K562 (cell line): ENCODE results near the gene SEC63. TPM values are rescaled to one million over a fixed set of nuclear protein-coding genes. Genes with fewer than 3 reads are reported as not detected.

Source experiments
- ATAC-seq: fragments of 200-7000 bp; cut with Tn5 transposase; 3 replicates; pipeline ENCODE4 v1.9.1; 2020; ENCODE audit warnings: moderate library complexity
- BruUV-seq: library from RNA; stranded (reverse); fragments of 400-500 nt; replicated peaks from 2 replicates; lab custom pipeline; 2021; lab: Mats Ljungman, UMichigan
- CTCF ChIA-PET: fragments of 300-600 bp; formaldehyde crosslinking; extraction: SDS; loops from one replicate; lab custom pipeline; 2021; ENCODE audit warnings: low intra/inter-chr PET ratio; lab: Yijun Ruan, JAX
- POLR2A ChIA-PET: fragments of 300-600, 350-650 bp; sonication (Branson Sonifier 250); formaldehyde crosslinking; extraction: SDS; loops from one replicate; lab custom pipeline; 2021; ENCODE audit warnings: antibody characterized with exemption, inconsistent platforms; lab: Yijun Ruan, JAX
- DNase-seq, 4 experiments: peaks; one replicate each; pipeline versions ENCODE4 v3.0.0 to v3.0.0-alpha.2; 2011 to 2018; ENCODE audit warnings: low spot score in 3 of 4, mixed read lengths in 3 of 4; ENCODE audit errors: extremely low read depth in 1 of 4
- FAIRE-seq: peaks from 2 replicates; lab custom pipeline; 2011; peaks lifted over from hg19 to GRCh38; lab: Jason Lieb, UNC
- H2AFZ ChIP-seq: 2 replicates; pipeline ENCODE4 v1.6.0; 2011; ENCODE audit warnings: low read depth, low read length, control low read depth, inconsistent platforms
- H3K27ac ChIP-seq: fragments of 200-600 bp; 3 replicates; pipeline ENCODE4 v1.8.0; 2011; ENCODE audit warnings: low read depth, mild to moderate bottlenecking, control low read depth, inconsistent platforms, low read length, moderate library complexity, mixed read lengths; ENCODE audit errors: extremely low read depth
- H3K27me3 ChIP-seq, 2 experiments: fragments of 300-600 bp in 1 of 2; 2 replicates in 1 of 2; 3 replicates in 1 of 2; pipeline versions ENCODE4 v1.6.0 to v1.8.0; 2011; ENCODE audit warnings: inconsistent platforms in 2 of 2, low read length in 2 of 2, mild to moderate bottlenecking in 1 of 2, mixed read lengths in 1 of 2, moderate library complexity in 1 of 2; ENCODE audit not compliant: control insufficient read depth in 2 of 2, insufficient read depth in 2 of 2
- H3K36me3 ChIP-seq: fragments of 300-600 bp; 3 replicates; pipeline ENCODE4 v1.8.0; 2011; ENCODE audit warnings: mild to moderate bottlenecking, low read length, inconsistent platforms; ENCODE audit not compliant: control insufficient read depth, insufficient read depth
- H3K4me1 ChIP-seq, 2 experiments: fragments of 200-600 bp in 1 of 2; replicated peaks in 1 of 2; 2 replicates in 1 of 2; 3 replicates in 1 of 2; pipeline versions ENCODE4 v1.5.1 to v1.8.0; 2011; ENCODE audit warnings: inconsistent platforms in 2 of 2, low read length in 2 of 2, mild to moderate bottlenecking in 1 of 2, mixed read lengths in 1 of 2, moderate library complexity in 1 of 2; ENCODE audit not compliant: control insufficient read depth in 2 of 2, insufficient read depth in 2 of 2
- H3K4me2 ChIP-seq: 2 replicates; pipeline ENCODE4 v1.6.1; 2011; ENCODE audit warnings: low read length, control low read depth, inconsistent platforms, mixed read lengths; ENCODE audit not compliant: insufficient read depth
- H3K4me3 ChIP-seq: fragments of 200-600 bp; sonication (generic), shearing (Covaris generic); 2 replicates; pipeline ENCODE4 v1.5.1; 2016; ENCODE audit warnings: control low read depth, inconsistent platforms
- H3K79me2 ChIP-seq: fragments of 200-600 bp; 3 replicates; pipeline ENCODE4 v1.8.0; 2011; ENCODE audit warnings: low read length, inconsistent platforms; ENCODE audit not compliant: control insufficient read depth, insufficient read depth
- H3K9ac ChIP-seq, 2 experiments: 2 replicates each; pipeline versions ENCODE4 v1.6.0 to v1.6.1; 2011; ENCODE audit warnings: low read depth in 2 of 2, low read length in 2 of 2, control low read depth in 1 of 2, inconsistent platforms in 1 of 2, mild to moderate bottlenecking in 1 of 2, mixed read lengths in 1 of 2; ENCODE audit not compliant: insufficient read depth in 1 of 2
- H3K9me1 ChIP-seq: one replicate; pipeline ENCODE4 v1.6.0; 2011; ENCODE audit warnings: inconsistent platforms, mild to moderate bottlenecking, low read length, moderate library complexity; ENCODE audit not compliant: control insufficient read depth, insufficient read depth
- H3K9me3 ChIP-seq: replicated peaks from 2 replicates; pipeline ENCODE4 v1.5.1; 2011; ENCODE audit warnings: low read depth, low read length, inconsistent platforms; ENCODE audit not compliant: control insufficient read depth, insufficient read depth
- H4K20me1 ChIP-seq: replicated peaks from 2 replicates; pipeline ENCODE4 v1.6.1; 2011; ENCODE audit warnings: low read length, inconsistent platforms, mixed read lengths; ENCODE audit not compliant: control insufficient read depth, insufficient read depth
- DEAF1 ChIP-seq: fragments of 450-650 bp; formaldehyde crosslinking; IDR thresholded peaks from 2 replicates; pipeline ENCODE4 v1.4.0; 2020; ENCODE audit warnings: mild to moderate bottlenecking, moderate library complexity
- EGR1 ChIP-seq: fragments of 450-650 bp; conservative IDR thresholded peaks from 2 replicates; pipeline ENCODE4 v1.6.1; 2017; ENCODE audit warnings: mild to moderate bottlenecking
- NFYB ChIP-seq: IDR thresholded peaks from 2 replicates; pipeline ENCODE4 v1.6.1; 2011; ENCODE audit warnings: mild to moderate bottlenecking, moderate library complexity; ENCODE audit not compliant: insufficient read length; ENCODE audit errors: extremely low read depth
- TAF15 ChIP-seq: fragments of 200-400 bp; formaldehyde crosslinking; IDR thresholded peaks from 2 replicates; pipeline ENCODE4 v1.6.1; 2017; ENCODE audit warnings: mild to moderate bottlenecking, low read depth, low read length, moderate library complexity
- ZBED1 ChIP-seq: IDR thresholded peaks from 2 replicates; pipeline ENCODE4 v1.6.1; 2014
- ZNF165 ChIP-seq: fragments of 250-450 bp; sonication (Bioruptor Pico); IDR thresholded peaks from 2 replicates; pipeline ENCODE4 v1.4.0; 2020; ENCODE audit warnings: borderline replicate concordance
- WGBS: fragments of 100-300 bp; shearing (Covaris generic); methylation state at CpG from one replicate; pipeline ENCODE4 v1.1.6; 2016; ENCODE audit warnings: low coverage, mixed read lengths; ENCODE audit not compliant: insufficient coverage; ENCODE audit errors: missing lambda C conversion rate; 5-methylcytosine and 5-hydroxymethylcytosine counted together
- in situ Hi-C: fragments of 300-500 bp; cut with MboI; formaldehyde crosslinking; loops from 4 replicates; pipeline ENCODE4 v1.15.0; 2018; ENCODE audit warnings: inconsistent platforms, mixed read lengths
- intact Hi-C: fragments of 100-400 bp; cut with micrococcal nuclease; formaldehyde crosslinking; loops from 2 replicates; pipeline ENCODE4 v1.14.2; 2022
- polyA plus RNA-seq, 8 experiments: library from polyadenylated mRNA; depleted of rRNA in 4 of 8; stranded (reverse) in 5 of 8; unstranded in 3 of 8; fragments of >200 nt; fragmentation: Nextera tagmentation in 2 of 8; fragmentation: Illumina TruSeq in 1 of 8; extraction: Ambion mirVana in 2 of 8; extraction: Trizol in 1 of 8; gene quantifications; 2 replicates each; pipeline versions ENCODE4 v1.2.1 to v1.2.3, GENCODE V29; 2011 to 2014; ENCODE audit warnings: inconsistent platforms in 1 of 8, missing spikeins in 1 of 8
- total RNA-seq, 7 experiments: library from RNA; depleted of rRNA in 6 of 7; stranded (reverse); fragments of >200 nt in 6 of 7; fragmentation: Illumina TruSeq in 2 of 7; extraction: Trizol in 2 of 7; gene quantifications; 2 replicates each; pipeline versions ENCODE4 v1.2.1 to v1.2.3, GENCODE V29; 2011 to 2021; ENCODE audit warnings: low replicate concordance in 1 of 7

SEC63 gene
- total and polyA plus RNA-seq, 9 of the 15 experiments (the other 6 are each of a cell fraction or from before 2014, with no cell fraction given): 13.8 to 74.6 (median 28.4) TPM

DNA sequence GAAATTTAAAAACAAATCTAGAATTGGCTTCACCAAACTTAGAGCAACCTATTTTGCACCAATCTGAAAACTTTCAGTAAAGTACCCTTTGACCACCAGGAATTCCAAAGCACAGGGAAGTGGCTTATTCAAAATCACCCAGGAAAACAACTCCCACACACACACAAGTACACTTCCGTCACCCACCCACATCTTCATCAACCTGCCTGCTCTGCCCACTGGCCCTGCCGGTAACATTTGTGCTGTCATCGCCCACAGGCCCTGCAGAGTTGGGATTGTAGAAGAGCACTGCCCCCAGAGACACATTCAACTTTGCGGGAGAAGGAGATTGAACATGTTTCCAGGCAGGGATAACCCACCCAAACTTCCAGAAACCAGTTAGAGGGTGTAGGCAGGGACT, 114.6 kb downstream of the SEC63 start:
- DNase-seq (no peak), FAIRE-seq (no peak), ATAC-seq (no peak)
- H3K4me3 ChIP-seq: no peak overlapping the region
- no peaks in the 10 kb centered on the region for H3K9me3 ChIP-seq
- no peaks in the 10 kb centered on the region for H3K36me3 ChIP-seq
- no peaks in the 10 kb centered on the region for H3K79me2 ChIP-seq
- in situ Hi-C loops (no loop called here), intact Hi-C loops (no loop called here)
- ChIA-PET CTCF (no interaction called here), POLR2A (no interaction called here)
- no peak overlapping the region for H3K27ac ChIP-seq
- H3K4me2 ChIP-seq: no peak overlapping the region
- H3K9ac ChIP-seq: no peak overlapping the region
- peaks cover 13 to 24% of the 10 kb centered on the region in 2 experiments; a peak in 4 of 5 replicates for H3K27me3 ChIP-seq
- no TSS peak for BruUV-seq
- no peaks in the 10 kb centered on the region for H3K9me1 ChIP-seq
- H3K4me1 ChIP-seq: peaks cover 0 to 7% of the 10 kb centered on the region in 2 experiments; a peak in 3 of 5 replicates
- 2% methylated on average over 4 of the region's 4 CpGs for WGBS
- H4K20me1 ChIP-seq: no peaks in the 10 kb centered on the region
- H2AFZ ChIP-seq: no peak overlapping the region
- TF ChIP-seq ZNF165 (CRISPR knock-in tag) (no peak), TAF15 (no peak), ZBED1 (no peak), NFYB (no peak), DEAF1 (CRISPR knock-in tag) (no peak), EGR1 (peak; percentile 88)
